HepG2 (cell line): ENCODE results near the gene SLC8B1. TPM values are rescaled to one million over a fixed set of nuclear protein-coding genes. Genes with fewer than 3 reads are reported as not detected.

ENCODE experiments used
- ATAC-seq: fragments of 200-7000 bp; cut with Tn5 transposase; 3 replicates; pipeline ENCODE4 v1.9.1; 2020; ENCODE audit warnings: mild to moderate bottlenecking, moderate library complexity
- BruUV-seq: library from RNA; stranded (reverse); fragments of 400-500 nt; replicated peaks from 2 replicates; lab custom pipeline; 2021; lab: Mats Ljungman, UMichigan
- CTCF ChIA-PET: fragments of 300-600 bp; formaldehyde crosslinking; extraction: SDS; loops from one replicate; lab custom pipeline; 2021; ENCODE audit warnings: low total read pairs, inconsistent platforms, low intra/inter-chr PET ratio; lab: Yijun Ruan, JAX
- POLR2A ChIA-PET: fragments of 350-600 bp; sonication (Branson Sonifier 250); formaldehyde crosslinking; loops from one replicate; lab custom pipeline; 2020; ENCODE audit warnings: antibody characterized with exemption, inconsistent platforms; lab: Yijun Ruan, JAX
- DNase-seq: peaks from one replicate; pipeline ENCODE4 v3.0.0-alpha.2; 2015; ENCODE audit warnings: low spot score
- FAIRE-seq: peaks from 3 replicates; lab custom pipeline; 2011; peaks lifted over from hg19 to GRCh38; lab: Jason Lieb, UNC
- H2AFZ ChIP-seq: one replicate; pipeline ENCODE4 v1.6.1; 2011; ENCODE audit warnings: low read length, inconsistent platforms
- H3K27ac ChIP-seq: fragments of 300-600 bp; 3 replicates; pipeline ENCODE4 v1.8.0; 2011; ENCODE audit warnings: mixed run types, mild to moderate bottlenecking, mixed read lengths, low read length, inconsistent platforms; ENCODE audit not compliant: insufficient read depth; ENCODE audit errors: extremely low read length
- H3K27me3 ChIP-seq, 2 experiments: fragments of 200-600 bp in 1 of 2; 2 replicates in 1 of 2; 3 replicates in 1 of 2; pipeline versions ENCODE4 v1.6.0 to v1.8.0; 2011; ENCODE audit warnings: low read length in 2 of 2, mild to moderate bottlenecking in 2 of 2, moderate library complexity in 2 of 2, inconsistent platforms in 1 of 2; ENCODE audit not compliant: insufficient read depth in 2 of 2, control insufficient read depth in 1 of 2
- H3K36me3 ChIP-seq, 2 experiments: fragments of 200-600 bp in 1 of 2; replicated peaks in 1 of 2; 2 replicates in 1 of 2; 3 replicates in 1 of 2; pipeline versions ENCODE4 v1.5.1 to v1.8.0; 2011; ENCODE audit warnings: low read length in 2 of 2, inconsistent platforms in 1 of 2; ENCODE audit not compliant: insufficient read depth in 2 of 2, control insufficient read depth in 1 of 2
- H3K4me1 ChIP-seq: 2 replicates; pipeline ENCODE4 v1.5.1; 2012; ENCODE audit warnings: low read length, inconsistent platforms; ENCODE audit not compliant: insufficient read depth
- H3K4me2 ChIP-seq: 2 replicates; pipeline ENCODE4 v1.6.0; 2011; ENCODE audit warnings: low read depth, low read length, inconsistent platforms
- H3K4me3 ChIP-seq, 3 experiments: fragments of 200-600 bp in 1 of 3; sonication (generic), shearing (Covaris generic) in 1 of 3; replicated peaks in 1 of 3; 2 replicates each; pipeline ENCODE4 v1.5.1; 2011 to 2016; ENCODE audit warnings: low read length in 3 of 3, inconsistent platforms in 2 of 3, low read depth in 2 of 3, mild to moderate bottlenecking in 2 of 3, control low read depth in 1 of 3, mixed read lengths in 1 of 3; ENCODE audit not compliant: insufficient read depth in 1 of 3
- H3K79me2 ChIP-seq: one replicate; pipeline ENCODE4 v1.6.1; 2011; ENCODE audit warnings: low read length, inconsistent platforms; ENCODE audit not compliant: insufficient read depth
- H3K9ac ChIP-seq: 2 replicates; pipeline ENCODE4 v1.6.0; 2011; ENCODE audit warnings: mild to moderate bottlenecking, low read depth, low read length, inconsistent platforms; ENCODE audit not compliant: insufficient read depth
- H3K9me3 ChIP-seq: 2 replicates; pipeline ENCODE4 v1.5.1; 2012; ENCODE audit warnings: mild to moderate bottlenecking, low read length
- H4K20me1 ChIP-seq: 2 replicates; pipeline ENCODE4 v1.6.0; 2011; ENCODE audit warnings: inconsistent platforms, mild to moderate bottlenecking, low read length, moderate library complexity; ENCODE audit not compliant: insufficient read depth
- ELF3 ChIP-seq: IDR thresholded peaks from 2 replicates; pipeline ENCODE4 v1.6.1; 2016; ENCODE audit warnings: missing genetic modification reagents, missing compliant biosample characterization
- HMG20A ChIP-seq: IDR thresholded peaks from 2 replicates; pipeline ENCODE4 v1.6.1; 2016; ENCODE audit warnings: borderline replicate concordance
- JUND ChIP-seq: sonication (generic); formaldehyde crosslinking; IDR thresholded peaks from 2 replicates; pipeline ENCODE4 v1.8.0; 2022; ENCODE audit warnings: mild to moderate bottlenecking, missing genetic modification reagents
- MED13 ChIP-seq: sonication (generic); formaldehyde crosslinking; IDR thresholded peaks from 2 replicates; pipeline ENCODE4 v1.5.0; 2020; ENCODE audit warnings: missing genetic modification reagents
- PHF20 ChIP-seq: sonication (generic); formaldehyde crosslinking; IDR thresholded peaks from 2 replicates; pipeline ENCODE4 v1.5.0; 2020; ENCODE audit warnings: mild to moderate bottlenecking, missing genetic modification reagents
- POLR2G ChIP-seq: fragments of 200-400 bp; formaldehyde crosslinking; IDR thresholded peaks from 2 replicates; pipeline ENCODE4 v1.6.1; 2018; ENCODE audit warnings: mild to moderate bottlenecking, low read depth, low read length, moderate library complexity
- SP140L ChIP-seq: sonication (generic); formaldehyde crosslinking; IDR thresholded peaks from 2 replicates; pipeline ENCODE4 v1.4.0; 2020; ENCODE audit warnings: missing genetic modification reagents, borderline replicate concordance
- TSC22D2 ChIP-seq: sonication (generic); formaldehyde crosslinking; IDR thresholded peaks from 2 replicates; pipeline ENCODE4 v1.5.1; 2020; ENCODE audit warnings: missing genetic modification reagents, mild to moderate bottlenecking, borderline replicate concordance
- YEATS2 ChIP-seq: sonication (generic); formaldehyde crosslinking; IDR thresholded peaks from 2 replicates; pipeline ENCODE4 v1.4.0; 2020; ENCODE audit warnings: missing genetic modification reagents, borderline replicate concordance
- ZBTB38 ChIP-seq: sonication (generic); formaldehyde crosslinking; IDR thresholded peaks from 2 replicates; pipeline ENCODE4 v1.5.1; 2020; ENCODE audit warnings: mild to moderate bottlenecking, missing genetic modification reagents
- ZKSCAN5 ChIP-seq: sonication (generic); formaldehyde crosslinking; IDR thresholded peaks from 2 replicates; pipeline ENCODE4 v1.5.1; 2020; ENCODE audit warnings: mild to moderate bottlenecking, missing genetic modification reagents
- ZNF256 ChIP-seq: sonication (generic); formaldehyde crosslinking; conservative IDR thresholded peaks from 2 replicates; pipeline ENCODE4 v1.4.0; 2020; ENCODE audit warnings: missing genetic modification reagents
- ZNF484 ChIP-seq: sonication (generic); formaldehyde crosslinking; IDR thresholded peaks from 2 replicates; pipeline ENCODE4 v1.5.1; 2020; ENCODE audit warnings: mild to moderate bottlenecking, low read depth, missing genetic modification reagents, borderline replicate concordance
- ZSCAN12 ChIP-seq: sonication (generic); formaldehyde crosslinking; IDR thresholded peaks from 2 replicates; pipeline ENCODE4 v1.9.0; 2021; ENCODE audit warnings: mild to moderate bottlenecking, missing genetic modification reagents
- ZSCAN31 ChIP-seq: sonication (generic); formaldehyde crosslinking; IDR thresholded peaks from 2 replicates; pipeline ENCODE4 v1.5.0; 2020; ENCODE audit warnings: low read depth, mild to moderate bottlenecking, missing genetic modification reagents
- WGBS: methylation state at CpG from one replicate; pipeline ENCODE4 v1.1.6; 2017; ENCODE audit warnings: low lambda C conversion rate; 5-methylcytosine and 5-hydroxymethylcytosine counted together
- in situ Hi-C: cut with HindIII; loops from 2 replicates; pipeline ENCODE4 v1.10.0; 2017; ENCODE audit warnings: low pct_unique_long_range_greater_than_20kb; ENCODE audit not compliant: extremely low pct_ligation_motif_present
- intact Hi-C: fragments of 100-400 bp; cut with micrococcal nuclease; formaldehyde crosslinking; loops from one replicate; pipeline ENCODE4 v1.10.0; 2022; ENCODE audit not compliant: unreplicated experiment
- polyA plus RNA-seq, 8 experiments: library from polyadenylated mRNA; depleted of rRNA in 3 of 8; stranded (reverse) in 7 of 8; unstranded in 1 of 8; fragments of >200 nt; fragmentation: Illumina TruSeq in 4 of 8; extraction: Trizol in 4 of 8; gene quantifications; 2 replicates each; pipeline versions ENCODE4 v1.2.1 to v1.2.3, GENCODE V29; 2011 to 2016; ENCODE audit warnings: low read depth in 4 of 8, missing spikeins in 1 of 8, mixed read lengths in 1 of 8; ENCODE audit not compliant: insufficient read depth in 1 of 8
- total RNA-seq, 5 experiments: library from RNA; depleted of rRNA; stranded (reverse); fragments of >200 nt; fragmentation: Illumina TruSeq; extraction: Trizol; gene quantifications; 2 replicates each; pipeline ENCODE4 v1.2.3, GENCODE V29; 2016; ENCODE audit warnings: low read depth in 1 of 5
- TF ChIP-seq, protein P1 (sequence below): sonication (generic); formaldehyde crosslinking; IDR thresholded peaks from 2 replicates; pipeline ENCODE4 v1.5.0; 2020; ENCODE audit warnings: missing genetic modification reagents
- TF ChIP-seq, protein P2 (sequence below): sonication (generic); formaldehyde crosslinking; IDR thresholded peaks from 2 replicates; pipeline ENCODE4 v1.4.0; 2020; ENCODE audit warnings: low read depth, mild to moderate bottlenecking, missing genetic modification reagents
- TF ChIP-seq, protein P3 (sequence below): sonication (generic); formaldehyde crosslinking; IDR thresholded peaks from 2 replicates; pipeline ENCODE4 v1.4.0; 2020; ENCODE audit warnings: mild to moderate bottlenecking, missing genetic modification reagents

SLC8B1 gene
- total and polyA plus RNA-seq, 2 of the 13 experiments (the other 11 are each of a cell fraction or from before 2014, with no cell fraction given) = 6.8 to 8.0 TPM

GRCh38 chr12:113373440-113373839 lies 38.5 kb upstream of the SLC8B1 start (continued):
- TF ChIP-seq ZNF484 (CRISPR knock-in tag) (no peak), ZSCAN12 (CRISPR knock-in tag) (no peak), POLR2G (no peak)

DNA sequence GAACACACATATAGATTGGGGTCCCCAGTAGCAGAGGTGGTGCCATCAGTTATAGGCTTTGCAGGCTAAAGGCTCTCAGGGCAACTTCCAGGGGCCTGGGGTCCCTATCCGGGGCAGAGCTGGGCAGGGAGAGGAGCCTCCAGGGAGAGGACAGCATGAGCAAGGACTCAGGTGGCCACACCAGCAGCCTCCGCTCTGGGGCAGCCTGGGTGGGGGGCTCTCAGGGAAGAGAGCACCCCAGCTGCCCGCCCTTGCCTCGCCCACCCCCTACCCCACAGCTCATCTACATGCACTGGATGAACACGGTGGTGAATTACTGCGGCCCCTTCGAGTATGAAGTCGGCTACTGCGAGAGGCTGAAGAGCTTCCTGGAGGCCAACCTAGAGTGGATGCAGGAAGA lies 37.5 kb upstream of the SLC8B1 start:
- FAIRE-seq (no peak), ATAC-seq (no peak)

More for the DNA sequence above, 37.5 kb upstream of the SLC8B1 start:
- H3K4me1 ChIP-seq = no peaks in the 10 kb centered on the region
- peaks cover 9 to 33% of the 10 kb centered on the region in 2 experiments; a peak in 3 of 5 replicates for H3K36me3 ChIP-seq
- 91% methylated on average over 6 of the region's 9 CpGs for WGBS
- H2AFZ ChIP-seq = no peak overlapping the region
- no peak overlapping the region for H3K4me2 ChIP-seq
- CTCF ChIA-PET = no interaction called here
- H3K79me2 ChIP-seq = no peaks in the 10 kb centered on the region
- no peaks in the 10 kb centered on the region for H3K27me3 ChIP-seq
- H3K9me3 ChIP-seq = no peaks in the 10 kb centered on the region
- TF ChIP-seq MED13 (CRISPR knock-in tag) (no peak), ELF3 (CRISPR knock-in tag) (no peak), ZBTB38 (CRISPR knock-in tag) (no peak), PHF20 (no peak), YEATS2 (CRISPR knock-in tag) (no peak), ZSCAN31 (CRISPR knock-in tag) (no peak), TSC22D2 (CRISPR knock-in tag) (no peak), ZKSCAN5 (CRISPR knock-in tag) (no peak), SP140L (CRISPR knock-in tag) (no peak), JUND (no peak), ZNF256 (CRISPR knock-in tag) (no peak), HMG20A (CRISPR knock-in tag) (no peak)
- TF ChIP-seq, protein P1, sequence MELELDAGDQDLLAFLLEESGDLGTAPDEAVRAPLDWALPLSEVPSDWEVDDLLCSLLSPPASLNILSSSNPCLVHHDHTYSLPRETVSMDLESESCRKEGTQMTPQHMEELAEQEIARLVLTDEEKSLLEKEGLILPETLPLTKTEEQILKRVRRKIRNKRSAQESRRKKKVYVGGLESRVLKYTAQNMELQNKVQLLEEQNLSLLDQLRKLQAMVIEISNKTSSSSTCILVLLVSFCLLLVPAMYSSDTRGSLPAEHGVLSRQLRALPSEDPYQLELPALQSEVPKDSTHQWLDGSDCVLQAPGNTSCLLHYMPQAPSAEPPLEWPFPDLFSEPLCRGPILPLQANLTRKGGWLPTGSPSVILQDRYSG (CRISPR knock-in tag) = no peak
- TF ChIP-seq, protein P2, sequence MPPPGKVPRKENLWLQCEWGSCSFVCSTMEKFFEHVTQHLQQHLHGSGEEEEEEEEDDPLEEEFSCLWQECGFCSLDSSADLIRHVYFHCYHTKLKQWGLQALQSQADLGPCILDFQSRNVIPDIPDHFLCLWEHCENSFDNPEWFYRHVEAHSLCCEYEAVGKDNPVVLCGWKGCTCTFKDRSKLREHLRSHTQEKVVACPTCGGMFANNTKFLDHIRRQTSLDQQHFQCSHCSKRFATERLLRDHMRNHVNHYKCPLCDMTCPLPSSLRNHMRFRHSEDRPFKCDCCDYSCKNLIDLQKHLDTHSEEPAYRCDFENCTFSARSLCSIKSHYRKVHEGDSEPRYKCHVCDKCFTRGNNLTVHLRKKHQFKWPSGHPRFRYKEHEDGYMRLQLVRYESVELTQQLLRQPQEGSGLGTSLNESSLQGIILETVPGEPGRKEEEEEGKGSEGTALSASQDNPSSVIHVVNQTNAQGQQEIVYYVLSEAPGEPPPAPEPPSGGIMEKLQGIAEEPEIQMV (CRISPR knock-in tag) = no peak
- TF ChIP-seq, protein P3, sequence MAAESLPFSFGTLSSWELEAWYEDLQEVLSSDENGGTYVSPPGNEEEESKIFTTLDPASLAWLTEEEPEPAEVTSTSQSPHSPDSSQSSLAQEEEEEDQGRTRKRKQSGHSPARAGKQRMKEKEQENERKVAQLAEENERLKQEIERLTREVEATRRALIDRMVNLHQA (CRISPR knock-in tag) = no peak
- POLR2A ChIA-PET = no interaction called here
- H3K27ac ChIP-seq = no peak overlapping the region
- H4K20me1 ChIP-seq = no peaks in the 10 kb centered on the region
- intact Hi-C loops (no loop called here), in situ Hi-C loops (no loop called here)
- no peak for DNase-seq
- BruUV-seq = no TSS peak
- no peak overlapping the region for H3K4me3 ChIP-seq
- no peak overlapping the region for H3K9ac ChIP-seq
